GM18517 (cell line): ENCODE measurements around the gene EFCAB5.
"Not testable (repeated sequence)": the region's sequence is repeated elsewhere in the genome, so short reads cannot be mapped to it uniquely, and the experiment has no call there.

Experiments
- ATAC-seq: cut with Tn5 transposase; IDR thresholded peaks from one replicate; pipeline ENCODE4 v1.9.1; 2021; ENCODE audit warnings: mild to moderate bottlenecking, moderate library complexity; ENCODE audit not compliant: unreplicated experiment

The EFCAB5 gene

GRCh38 chr17:30000755-30001257 is 59.4 kb downstream of the EFCAB5 start:
- no peak for ATAC-seq

GRCh38 chr17:30002088-30002487 is 60.7 kb downstream of the EFCAB5 start:
- no peak for ATAC-seq

DNA sequence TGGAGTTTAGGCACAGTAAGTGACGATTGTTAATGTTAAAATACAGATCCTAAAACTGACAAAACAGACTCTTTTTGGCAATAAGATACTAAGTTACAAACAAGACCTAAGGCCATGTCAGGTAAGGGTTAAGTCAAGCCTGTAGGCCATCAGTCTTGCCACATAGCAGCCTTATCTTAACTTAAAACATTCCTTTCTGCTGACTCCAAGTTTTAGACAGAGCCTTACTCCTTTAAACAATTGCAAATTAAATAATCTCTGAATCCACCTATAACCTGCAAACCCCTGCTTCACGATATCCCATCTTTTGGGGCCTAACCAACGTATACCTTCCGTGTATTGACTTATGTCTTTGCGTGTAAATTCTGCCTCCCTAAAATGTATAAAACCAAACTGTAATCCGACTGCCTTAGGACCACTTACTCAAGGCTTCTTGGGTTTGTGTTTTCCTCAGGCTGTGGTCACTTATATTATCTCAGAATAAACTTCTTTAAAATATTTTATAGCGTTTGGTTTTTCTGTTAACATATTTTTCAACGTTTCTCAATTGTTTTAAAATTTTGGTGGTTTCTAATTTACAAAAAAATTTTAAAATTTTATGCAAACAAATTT is 64.4 kb downstream of the EFCAB5 start:
- ATAC-seq, result no peak

- not testable (repeated sequence) for ATAC-seq
These were observed 70.5 kb downstream of the EFCAB5 start for GRCh38 chr17:30011934-30012333.

GRCh38 chr17:30021708-30022317 is 80.4 kb downstream of the EFCAB5 start:
- ATAC-seq, result no peak

GRCh38 chr17:30025325-30025724 is 83.9 kb downstream of the EFCAB5 start:
- not testable (repeated sequence) for ATAC-seq

GRCh38 chr17:30027676-30028075 is 86.2 kb downstream of the EFCAB5 start:
- ATAC-seq, result no peak

GRCh38 chr17:30031214-30031869 is 89.9 kb downstream of the EFCAB5 start:
- no peak for ATAC-seq

DNA sequence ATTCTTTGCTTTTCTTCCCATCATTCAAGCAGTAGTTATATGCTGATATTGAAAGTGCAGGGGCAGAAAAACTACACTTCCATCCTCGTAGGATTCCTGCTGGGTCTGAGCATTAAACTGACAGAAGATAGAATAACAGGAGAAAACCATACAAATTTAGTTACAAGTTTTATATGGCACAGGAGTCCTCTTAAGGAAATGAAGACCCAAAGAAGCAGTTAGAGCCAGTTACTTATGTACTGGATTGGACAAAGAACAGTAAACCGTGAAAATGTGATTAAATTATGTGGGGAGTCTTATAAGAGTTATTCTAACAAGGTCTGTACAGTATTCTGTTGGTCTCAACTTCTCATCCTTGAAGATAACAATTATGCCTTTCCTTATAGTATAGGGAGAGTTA is 93.9 kb downstream of the EFCAB5 start:
- ATAC-seq, result no peak

DNA sequence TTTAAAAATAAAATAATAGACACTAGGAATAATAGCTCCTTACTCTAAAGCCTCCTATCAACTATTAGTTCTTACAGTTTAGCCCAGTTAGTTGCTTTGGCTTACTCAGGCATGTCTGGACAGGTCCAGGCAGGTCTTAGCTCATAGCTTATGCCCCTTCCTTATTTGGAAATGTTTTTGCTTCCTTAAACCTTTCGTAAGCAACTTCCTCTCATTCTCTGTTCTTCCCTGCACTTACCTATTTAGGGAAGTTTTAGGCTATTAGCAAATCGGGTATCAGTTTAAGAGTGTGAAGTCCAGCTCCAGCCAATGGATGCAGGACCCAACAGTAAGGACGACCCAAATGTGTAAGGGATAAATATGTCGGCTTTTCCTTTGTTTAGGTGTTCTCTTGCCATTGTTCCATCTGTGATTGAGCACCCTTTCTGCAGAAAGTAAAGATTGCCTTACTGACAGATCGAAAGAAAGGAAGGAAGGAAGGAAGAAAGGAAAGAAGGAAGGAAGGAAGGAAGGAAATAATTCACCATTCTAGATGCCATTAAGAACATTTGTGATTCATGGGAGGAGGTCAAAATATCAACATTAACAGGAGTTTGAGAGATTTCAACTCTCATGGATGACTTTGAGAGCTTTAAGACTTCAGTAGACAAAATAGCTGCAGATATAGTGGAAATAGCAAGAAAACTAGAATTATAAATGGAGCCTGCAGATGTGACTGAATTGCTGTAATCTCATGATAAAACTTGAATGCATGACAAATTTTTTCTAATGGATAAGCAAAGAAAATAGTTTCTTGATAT is 99.5 kb downstream of the EFCAB5 start:
- not testable (repeated sequence) for ATAC-seq

- ATAC-seq, result no peak
These were observed 100.1 kb downstream of the EFCAB5 start for GRCh38 chr17:30041551-30041950.

DNA sequence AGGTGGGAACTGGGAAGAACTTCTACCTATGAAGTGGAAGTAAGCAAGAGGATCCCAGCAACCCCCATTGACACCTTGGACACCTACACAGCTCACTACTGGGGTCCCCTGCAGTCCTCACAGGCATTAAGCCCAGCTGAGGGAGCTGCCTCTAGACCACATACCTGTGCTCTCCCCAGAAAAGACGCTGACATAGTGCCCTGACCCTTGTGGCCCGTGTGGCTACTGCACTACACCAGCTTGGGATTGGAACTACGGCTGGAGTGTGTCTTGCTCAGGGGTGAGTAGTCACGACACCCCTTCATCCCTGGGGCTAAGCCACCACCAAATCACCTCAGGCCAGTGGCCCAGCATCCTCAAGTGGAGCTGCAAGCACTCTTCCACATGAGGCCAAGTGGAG is 120.9 kb downstream of the EFCAB5 start:
- ATAC-seq, result no peak

DNA sequence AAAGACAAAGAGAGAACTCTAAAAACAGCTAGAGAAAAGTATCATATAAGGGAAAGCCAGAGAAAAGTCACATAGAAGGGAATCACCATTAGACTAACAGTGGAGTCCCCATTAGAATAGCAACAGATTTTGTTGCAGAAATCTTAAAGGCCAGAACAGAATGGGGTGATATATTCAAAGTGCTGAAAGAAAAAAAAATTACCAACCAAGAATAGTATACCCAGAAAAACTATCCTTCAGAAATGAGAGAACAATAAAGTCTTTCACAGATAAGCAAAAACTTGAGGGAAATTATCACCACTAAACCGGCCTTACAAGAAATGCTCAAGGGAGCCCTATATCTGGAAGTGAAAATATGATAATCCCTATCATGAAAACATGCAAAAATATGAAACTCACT is 123.3 kb downstream of the EFCAB5 start:
- no peak for ATAC-seq

GRCh38 chr17:30068465-30068864 is 127.0 kb downstream of the EFCAB5 start:
- ATAC-seq, result no peak

DNA sequence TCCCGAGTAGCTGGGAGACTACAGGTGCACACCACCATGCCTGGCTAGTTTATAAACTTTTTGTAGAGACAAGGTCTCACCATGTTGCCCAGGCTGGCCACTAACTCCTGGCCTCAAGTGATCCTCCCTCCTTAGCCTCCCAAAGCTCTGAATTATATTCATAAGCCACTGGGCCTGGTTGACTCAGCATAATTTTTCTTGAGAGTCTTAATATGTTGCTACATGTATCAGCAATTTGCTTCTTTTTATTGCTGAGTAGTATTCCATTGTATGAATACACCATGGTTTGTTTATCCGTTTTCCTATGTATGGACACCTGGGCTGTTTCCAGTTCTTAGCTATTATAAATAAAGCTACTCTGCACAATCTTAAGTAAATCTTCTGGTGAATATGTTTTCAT is 132.8 kb downstream of the EFCAB5 start:
- ATAC-seq, result no peak

DNA sequence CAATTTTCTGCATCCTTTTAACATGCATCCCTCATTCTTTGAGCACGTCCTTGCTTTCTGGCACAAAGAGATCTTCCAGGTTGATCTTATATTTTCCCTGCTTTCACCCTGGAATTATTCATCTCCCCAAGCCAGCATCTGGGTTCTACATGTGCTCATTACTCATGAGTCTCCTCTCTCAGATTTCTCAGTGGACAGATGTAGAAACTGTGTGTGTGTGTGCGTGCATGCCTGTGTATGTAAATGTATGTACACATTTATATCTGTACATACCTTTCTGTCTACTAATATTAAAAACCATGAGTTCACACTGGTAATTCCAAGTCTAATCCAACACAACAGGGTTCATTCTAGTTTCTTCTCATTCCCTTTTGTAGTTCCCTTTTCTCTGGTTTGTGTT is 133.3 kb downstream of the EFCAB5 start:
- ATAC-seq, result no peak

GRCh38 chr17:30082773-30083172 is 141.3 kb downstream of the EFCAB5 start:
- ATAC-seq, result no peak

GRCh38 chr17:30084788-30085187 is 143.4 kb downstream of the EFCAB5 start:
- no peak for ATAC-seq

GRCh38 chr17:30086896-30087295 is 145.5 kb downstream of the EFCAB5 start:
- ATAC-seq, result no peak

- ATAC-seq, result not testable (repeated sequence)
These were observed 146.0 kb downstream of the EFCAB5 start for GRCh38 chr17:30087431-30087830.

- no peak for ATAC-seq
These were observed 149.8 kb downstream of the EFCAB5 start for GRCh38 chr17:30091121-30091670.
